DND-41 (cell line): ENCODE data around the gene TBC1D5.

Source experiments
- ATAC-seq: fragments of 200-7000 bp; cut with Tn5 transposase; 3 replicates; pipeline ENCODE4 v1.9.1; 2021; ENCODE audit warnings: low read depth; ENCODE audit not compliant: insufficient read depth
- DNase-seq: peaks from one replicate; pipeline ENCODE4 v3.0.0-alpha.2; 2020
- H2AFZ ChIP-seq: 2 replicates; pipeline ENCODE4 v1.6.0; 2012; ENCODE audit warnings: low read depth, low read length
- H3K27ac ChIP-seq: 2 replicates; pipeline ENCODE4 v1.5.1; 2012; ENCODE audit warnings: low read length, inconsistent platforms
- H3K27me3 ChIP-seq: fragments of 200-600 bp; sonication (generic); 2 replicates; pipeline ENCODE4 v1.6.0; 2012; ENCODE audit warnings: low read length, mild to moderate bottlenecking, inconsistent platforms; ENCODE audit not compliant: insufficient read depth, poor library complexity
- H3K36me3 ChIP-seq: 2 replicates; pipeline ENCODE4 v1.5.1; 2012; ENCODE audit warnings: low read length, inconsistent platforms; ENCODE audit not compliant: insufficient read depth
- H3K4me1 ChIP-seq: 2 replicates; pipeline ENCODE4 v1.5.1; 2012; ENCODE audit warnings: mild to moderate bottlenecking, low read length; ENCODE audit not compliant: insufficient read depth
- H3K4me2 ChIP-seq: 2 replicates; pipeline ENCODE4 v1.6.0; 2012; ENCODE audit warnings: mild to moderate bottlenecking, moderate library complexity, low read length, inconsistent platforms; ENCODE audit not compliant: insufficient read depth
- H3K4me3 ChIP-seq, 2 experiments: fragments of 200-600 bp in 1 of 2; shearing (Covaris generic) in 1 of 2; 2 replicates each; pipeline ENCODE4 v1.5.1; 2012 to 2016; ENCODE audit warnings: inconsistent platforms in 2 of 2, low read length in 2 of 2, mild to moderate bottlenecking in 2 of 2, low read depth in 1 of 2, moderate library complexity in 1 of 2
- H3K79me2 ChIP-seq: 2 replicates; pipeline ENCODE4 v1.6.0; 2012; ENCODE audit warnings: low read length, inconsistent platforms; ENCODE audit not compliant: insufficient read depth
- H3K9ac ChIP-seq: 2 replicates; pipeline ENCODE4 v1.6.0; 2012; ENCODE audit warnings: low read depth, mild to moderate bottlenecking, inconsistent platforms, low read length, moderate library complexity
- H3K9me3 ChIP-seq: 2 replicates; pipeline ENCODE4 v1.5.1; 2012; ENCODE audit warnings: low read length, moderate library complexity, mild to moderate bottlenecking, inconsistent platforms; ENCODE audit not compliant: insufficient read depth, severe bottlenecking
- H4K20me1 ChIP-seq: 2 replicates; pipeline ENCODE4 v1.6.0; 2012; ENCODE audit warnings: low read length; ENCODE audit not compliant: insufficient read depth
- EZH2 ChIP-seq: IDR thresholded peaks from 3 replicates; pipeline ENCODE4 v1.6.1; 2012; ENCODE audit warnings: borderline replicate concordance, low read depth, mild to moderate bottlenecking, moderate library complexity, low read length, inconsistent platforms; ENCODE audit not compliant: severe bottlenecking
- TF ChIP-seq, protein P1 (sequence below): IDR thresholded peaks from 2 replicates; pipeline ENCODE4 v1.5.1; 2012; ENCODE audit warnings: borderline replicate concordance, low read length, moderate library complexity, mild to moderate bottlenecking; ENCODE audit not compliant: poor library complexity, severe bottlenecking; ENCODE audit errors: extremely low read depth

The TBC1D5 gene

DNA sequence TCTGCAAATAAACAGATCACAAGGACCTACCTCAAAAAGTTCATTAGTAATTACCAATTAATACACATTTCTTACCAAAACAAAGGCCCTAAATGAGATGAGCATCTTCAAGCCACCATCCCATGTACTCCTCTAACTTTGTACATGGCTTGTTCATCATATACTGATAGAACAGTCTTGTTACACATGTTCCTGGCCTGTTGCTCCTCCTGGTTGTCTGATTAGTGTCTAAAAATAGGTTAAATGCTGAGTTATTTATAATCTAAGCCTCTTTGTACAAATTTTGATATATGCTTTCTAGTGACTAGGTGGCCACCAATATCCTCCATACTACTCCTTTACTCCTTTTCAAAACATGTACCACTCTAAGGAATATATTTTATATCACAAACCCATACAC, 25.0 kb downstream of the TBC1D5 start:
- H3K36me3 ChIP-seq = peaks cover 27% of the 10 kb centered on the region
- H3K9ac ChIP-seq = no peak overlapping the region
- H4K20me1 ChIP-seq = no peaks in the 10 kb centered on the region
- peaks cover 21% of the 10 kb centered on the region for H3K9me3 ChIP-seq
- no peak overlapping the region for H3K4me3 ChIP-seq
- DNase-seq = no peak
- peaks cover 88% of the 10 kb centered on the region for H3K79me2 ChIP-seq
- H3K27ac ChIP-seq = no peak overlapping the region
- H3K4me2 ChIP-seq = no peak overlapping the region
- no peak for ATAC-seq
- TF ChIP-seq EZH2 = no peak
- TF ChIP-seq, protein P1, sequence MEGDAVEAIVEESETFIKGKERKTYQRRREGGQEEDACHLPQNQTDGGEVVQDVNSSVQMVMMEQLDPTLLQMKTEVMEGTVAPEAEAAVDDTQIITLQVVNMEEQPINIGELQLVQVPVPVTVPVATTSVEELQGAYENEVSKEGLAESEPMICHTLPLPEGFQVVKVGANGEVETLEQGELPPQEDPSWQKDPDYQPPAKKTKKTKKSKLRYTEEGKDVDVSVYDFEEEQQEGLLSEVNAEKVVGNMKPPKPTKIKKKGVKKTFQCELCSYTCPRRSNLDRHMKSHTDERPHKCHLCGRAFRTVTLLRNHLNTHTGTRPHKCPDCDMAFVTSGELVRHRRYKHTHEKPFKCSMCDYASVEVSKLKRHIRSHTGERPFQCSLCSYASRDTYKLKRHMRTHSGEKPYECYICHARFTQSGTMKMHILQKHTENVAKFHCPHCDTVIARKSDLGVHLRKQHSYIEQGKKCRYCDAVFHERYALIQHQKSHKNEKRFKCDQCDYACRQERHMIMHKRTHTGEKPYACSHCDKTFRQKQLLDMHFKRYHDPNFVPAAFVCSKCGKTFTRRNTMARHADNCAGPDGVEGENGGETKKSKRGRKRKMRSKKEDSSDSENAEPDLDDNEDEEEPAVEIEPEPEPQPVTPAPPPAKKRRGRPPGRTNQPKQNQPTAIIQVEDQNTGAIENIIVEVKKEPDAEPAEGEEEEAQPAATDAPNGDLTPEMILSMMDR = no peak
- H3K27me3 ChIP-seq = no peaks in the 10 kb centered on the region
- no peaks in the 10 kb centered on the region for H3K4me1 ChIP-seq
- no peak overlapping the region for H2AFZ ChIP-seq

DNA sequence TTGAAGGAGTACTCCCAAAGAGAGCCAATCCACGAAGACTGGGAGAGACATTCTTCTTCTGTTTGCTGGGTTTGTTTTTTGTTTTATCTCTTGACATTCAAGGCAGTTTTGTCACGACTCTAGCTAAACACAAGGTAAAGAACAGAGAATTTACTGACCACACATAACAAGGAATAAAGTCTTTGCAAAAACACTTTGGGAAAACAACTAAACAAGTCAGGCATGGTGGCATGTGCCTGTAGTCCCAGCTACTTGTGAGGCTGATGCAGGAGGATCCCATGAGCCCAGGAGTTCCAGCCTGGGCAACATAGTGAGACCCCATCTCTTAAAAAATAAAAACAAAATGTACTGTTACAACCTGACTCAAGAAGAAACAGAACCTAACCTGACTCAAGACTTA, 28.0 kb downstream of the TBC1D5 start:
- Histone ChIP-seq H3K9me3 (peaks cover 21% of the 10 kb centered on the region), H3K4me2 (no peak overlapping the region), H4K20me1 (no peaks in the 10 kb centered on the region), H3K27me3 (no peaks in the 10 kb centered on the region), H3K9ac (no peak overlapping the region), H3K4me3 (no peak overlapping the region), H2AFZ (no peak overlapping the region), H3K79me2 (peaks cover 83% of the 10 kb centered on the region), H3K36me3 (peaks cover 27% of the 10 kb centered on the region), H3K27ac (no peak overlapping the region), H3K4me1 (no peaks in the 10 kb centered on the region)
- ATAC-seq = no peak
- DNase-seq = no peak
- no peak for TF ChIP-seq EZH2
- TF ChIP-seq, protein P1 = no peak

DNA sequence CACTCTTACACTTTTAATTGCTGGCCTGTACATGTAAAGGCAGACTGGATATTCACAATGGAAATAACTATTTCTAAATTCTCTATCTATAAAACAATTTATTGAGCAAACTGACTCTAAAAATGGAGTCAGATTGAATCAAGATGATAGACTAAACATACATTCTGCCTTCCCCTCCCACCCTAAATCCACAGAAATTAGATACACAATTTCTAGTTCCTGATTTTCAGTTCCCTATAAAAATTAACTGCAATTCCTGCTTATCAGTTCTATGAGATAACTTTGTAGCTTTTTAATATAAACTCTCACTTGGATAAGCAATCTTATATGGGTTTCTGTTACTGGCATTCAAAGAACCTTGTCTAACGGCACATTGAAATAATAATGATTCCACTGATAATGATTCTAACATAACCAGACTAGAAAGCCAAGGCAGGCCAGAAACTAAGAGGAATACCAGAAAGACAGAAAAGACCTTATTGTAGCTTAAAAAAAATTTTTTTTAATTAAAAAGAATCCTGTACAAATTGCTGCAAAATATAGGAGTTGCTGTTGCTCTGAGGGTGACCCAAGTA, 33.1 kb downstream of the TBC1D5 start:
- H3K9ac ChIP-seq = no peak overlapping the region
- peaks cover 66% of the 10 kb centered on the region for H3K79me2 ChIP-seq
- H3K4me1 ChIP-seq = no peaks in the 10 kb centered on the region
- no peak overlapping the region for H3K4me3 ChIP-seq
- ATAC-seq (no peak), DNase-seq (no peak)
- peaks cover 7% of the 10 kb centered on the region for H3K9me3 ChIP-seq
- TF ChIP-seq EZH2 = no peak
- TF ChIP-seq, protein P1 = no peak
- H3K27me3 ChIP-seq = no peaks in the 10 kb centered on the region
- no peak overlapping the region for H3K27ac ChIP-seq
- H2AFZ ChIP-seq = no peak overlapping the region
- peaks cover 13% of the 10 kb centered on the region for H3K36me3 ChIP-seq
- no peak overlapping the region for H3K4me2 ChIP-seq
- no peaks in the 10 kb centered on the region for H4K20me1 ChIP-seq
